ENCODE results near the gene NFATC3. TPM values are rescaled to one million over a fixed set of nuclear protein-coding genes. Genes with fewer than 3 reads are reported as not detected.
A peak's percentile ranks its signal among the peaks of the same experiment; 100 is the strongest.
"Not testable (repeated sequence)": the region's sequence is repeated elsewhere in the genome, so short reads cannot be mapped to it uniquely, and the experiment has no call there.

Gene NFATC3
- total RNA-seq, 5 donors from 2014 or later (not counting 1 experiment from before 2014, with no cell fraction given): 111 to 144 (median 116) TPM

- peak overlapping the region in 1 of 3 donors; percentile 69 for H3K4me3 Mint-ChIP-seq
- peaks cover 43 to 48% of the 10 kb centered on the region in 2 experiments for H3K4me1 ChIP-seq (ENCODE audit: control insufficient read depth in 1 of 2, extremely low read depth in 1 of 2, insufficient read depth in 2 of 2, low read length in 2 of 2)
- not testable (repeated sequence) for H3K4me3 ChIP-seq (ENCODE audit: control insufficient read depth in 1 of 2, extremely low read depth in 1 of 2, low read length in 1 of 2); H3K9me3 Mint-ChIP-seq; H3K36me3 ChIP-seq (ENCODE audit: control insufficient read depth in 2 of 2, extremely low read depth in 1 of 2, insufficient read depth in 1 of 2, low read length in 1 of 2); H3K36me3 Mint-ChIP-seq; H3K27ac ChIP-seq (ENCODE audit: low read length); DNase-seq; ATAC-seq (replicated peaks in 1 of 4); H3K27me3 ChIP-seq (replicated peaks in 1 of 2; ENCODE audit: control insufficient read depth in 2 of 2, extremely low read depth in 1 of 2, insufficient read depth in 2 of 2, low read length in 1 of 2); H3K9me3 ChIP-seq; H3K27me3 Mint-ChIP-seq
- WGBS (ENCODE audit: insufficient coverage): 82% methylated on average over 4 of the region's 10 CpGs
- CTCF ChIA-PET: interaction anchor here (0.6 to 4.0 kb wide), 6 partner anchors 15 to 377 kb away, joined by 4 to 16 read pairs (median 10); no protein-coding TSS in a partner anchor
- peaks cover 88 to 93% (median 90%) of the 10 kb centered on the region in 3 donors for H3K4me1 Mint-ChIP-seq
- POLR2A ChIA-PET: interaction anchor here (0.6 to 0.7 kb wide), 3 partner anchors 54 to 105 kb away, joined by 3 read pairs; no protein-coding TSS in a partner anchor
- H3K27ac Mint-ChIP-seq: peak overlapping the region in 1 of 2 donors; percentile 88
These were observed 7.1 kb downstream of the NFATC3 start for GRCh38 chr16:68092275-68092674.

- Histone ChIP-seq H3K9me3 (no peaks in the 10 kb centered on the region), H3K4me1 (ENCODE audit: control insufficient read depth in 1 of 2, extremely low read depth in 1 of 2, insufficient read depth in 2 of 2, low read length in 2 of 2) (peaks cover 37 to 45% of the 10 kb centered on the region in 2 experiments), H3K4me3 (ENCODE audit: control insufficient read depth in 1 of 2, extremely low read depth in 1 of 2, low read length in 1 of 2) (no peak overlapping the region), H3K27me3 (replicated peaks in 1 of 2; ENCODE audit: control insufficient read depth in 2 of 2, extremely low read depth in 1 of 2, insufficient read depth in 2 of 2, low read length in 1 of 2) (no peaks in the 10 kb centered on the region), H3K27ac (ENCODE audit: low read length) (peak overlapping the region; percentile 47), H3K36me3 (ENCODE audit: control insufficient read depth in 2 of 2, extremely low read depth in 1 of 2, insufficient read depth in 1 of 2, low read length in 1 of 2) (peaks cover 0 to 7% of the 10 kb centered on the region in 2 donors)
- no peaks in the 10 kb centered on the region for H3K27me3 Mint-ChIP-seq
- no peaks in the 10 kb centered on the region for H3K9me3 Mint-ChIP-seq
- 74% methylated on average over 2 of the region's 5 CpGs for WGBS (ENCODE audit: insufficient coverage)
- peak in 2 of 35 experiments; percentile 14 to 62 for DNase-seq
- no peaks in the 10 kb centered on the region for H3K36me3 Mint-ChIP-seq
- peak overlapping the region; percentile 76 to 79 for H3K27ac Mint-ChIP-seq
- H3K4me3 Mint-ChIP-seq: peak overlapping the region; percentile 21 to 50 (median 35)
- ChIA-PET POLR2A (interaction anchor here (0.5 to 0.7 kb wide), 3 partner anchors 117 to 176 kb away, joined by 3 to 4 read pairs (median 3); no protein-coding TSS in a partner anchor), CTCF (interaction anchor here (0.6 to 4.0 kb wide), 25 partner anchors 9 to 144 kb away, joined by 3 to 18 read pairs (median 4); partner anchors contain the start of gene NFATC3 (in 1 of the 2))
- peaks cover 89 to 91% (median 91%) of the 10 kb centered on the region in 3 donors for H3K4me1 Mint-ChIP-seq
- ATAC-seq (replicated peaks in 1 of 4): peak; percentile 77 to 86 (median 80)
These were observed 8.8 kb downstream of the NFATC3 start for GRCh38 chr16:68093816-68094613.

GRCh38 chr16:68094614-68094934 is 9.4 kb downstream of the NFATC3 start:
- Histone ChIP-seq H3K9me3 (no peaks in the 10 kb centered on the region), H3K4me3 (ENCODE audit: control insufficient read depth in 1 of 2, extremely low read depth in 1 of 2, low read length in 1 of 2) (no peak overlapping the region), H3K27ac (ENCODE audit: low read length) (no peak overlapping the region), H3K4me1 (ENCODE audit: control insufficient read depth in 1 of 2, extremely low read depth in 1 of 2, insufficient read depth in 2 of 2, low read length in 2 of 2) (peaks cover 41 to 42% of the 10 kb centered on the region in 2 experiments), H3K27me3 (replicated peaks in 1 of 2; ENCODE audit: control insufficient read depth in 2 of 2, extremely low read depth in 1 of 2, insufficient read depth in 2 of 2, low read length in 1 of 2) (no peaks in the 10 kb centered on the region), H3K36me3 (ENCODE audit: control insufficient read depth in 2 of 2, extremely low read depth in 1 of 2, insufficient read depth in 1 of 2, low read length in 1 of 2) (peaks cover 0 to 8% of the 10 kb centered on the region in 2 donors)
- Mint-ChIP-seq H3K9me3 (no peaks in the 10 kb centered on the region), H3K27me3 (no peaks in the 10 kb centered on the region), H3K36me3 (no peaks in the 10 kb centered on the region), H3K27ac (peak overlapping the region; percentile 76 to 79), H3K4me3 (peak overlapping the region in 2 of 3 donors; percentile 35 to 50), H3K4me1 (peaks cover 84 to 89% (median 88%) of the 10 kb centered on the region in 3 donors)
- ChIA-PET CTCF (interaction anchor here (0.6 to 4.0 kb wide), 11 partner anchors 10 to 1239 kb away, joined by 3 to 18 read pairs (median 5); partner anchors contain the start of gene NFATC3 (in 1 of the 2)), POLR2A (interaction anchor here in 1 of 2 donors (0.7 to 0.8 kb wide), 2 partner anchors 9 to 15 kb away, joined by 3 to 8 read pairs; partner anchors contain the start of gene NFATC3)
- WGBS (ENCODE audit: insufficient coverage): no CpG with 5 or more reads among the region's 4 CpGs
- DNase-seq (no peak), ATAC-seq (replicated peaks in 1 of 4) (no peak)

- Mint-ChIP-seq H3K27me3 (no peaks in the 10 kb centered on the region), H3K27ac (no peak overlapping the region), H3K4me1 (peaks cover 76 to 86% (median 85%) of the 10 kb centered on the region in 3 donors), H3K9me3 (no peaks in the 10 kb centered on the region), H3K4me3 (peak overlapping the region in 1 of 3 donors; percentile 15), H3K36me3 (no peaks in the 10 kb centered on the region)
- Histone ChIP-seq H3K4me1 (ENCODE audit: control insufficient read depth in 1 of 2, extremely low read depth in 1 of 2, insufficient read depth in 2 of 2, low read length in 2 of 2) (peaks cover 33 to 54% of the 10 kb centered on the region in 2 experiments), H3K27ac (ENCODE audit: low read length) (no peak overlapping the region), H3K9me3 (no peaks in the 10 kb centered on the region), H3K4me3 (ENCODE audit: control insufficient read depth in 1 of 2, extremely low read depth in 1 of 2, low read length in 1 of 2) (no peak overlapping the region), H3K36me3 (ENCODE audit: control insufficient read depth in 2 of 2, extremely low read depth in 1 of 2, insufficient read depth in 1 of 2, low read length in 1 of 2) (peaks cover 0 to 8% of the 10 kb centered on the region in 2 donors), H3K27me3 (replicated peaks in 1 of 2; ENCODE audit: control insufficient read depth in 2 of 2, extremely low read depth in 1 of 2, insufficient read depth in 2 of 2, low read length in 1 of 2) (no peaks in the 10 kb centered on the region)
- DNase-seq (no peak), ATAC-seq (replicated peaks in 1 of 4) (no peak)
- ChIA-PET POLR2A (no interaction called here), CTCF (no interaction called here)
- 83% methylated on average over 1 of the region's 2 CpGs for WGBS (ENCODE audit: insufficient coverage)
These were observed 11.3 kb downstream of the NFATC3 start for GRCh38 chr16:68096491-68096890.

GRCh38 chr16:68097088-68097487 is 11.9 kb downstream of the NFATC3 start:
- ChIA-PET CTCF (interaction anchor here in 1 of 2 donors (0.6 to 0.7 kb wide), 2 partner anchors 85 to 109 kb away, joined by 3 to 4 read pairs; no protein-coding TSS in a partner anchor), POLR2A (interaction anchor here in 1 of 2 donors (0.6 kb wide), 1 partner anchor 16 kb away, joined by 11 read pairs; no protein-coding TSS in a partner anchor)
- H3K36me3 Mint-ChIP-seq: peaks cover 3% of the 10 kb centered on the region
- no peaks in the 10 kb centered on the region for H3K9me3 ChIP-seq
- H3K4me1 Mint-ChIP-seq: peaks cover 76 to 86% (median 85%) of the 10 kb centered on the region in 3 donors
- H3K9me3 Mint-ChIP-seq: no peaks in the 10 kb centered on the region
- no peak for DNase-seq
- H3K4me3 ChIP-seq (ENCODE audit: control insufficient read depth in 1 of 2, extremely low read depth in 1 of 2, low read length in 1 of 2): no peak overlapping the region
- H3K4me1 ChIP-seq (ENCODE audit: control insufficient read depth in 1 of 2, extremely low read depth in 1 of 2, insufficient read depth in 2 of 2, low read length in 2 of 2): peaks cover 32 to 48% of the 10 kb centered on the region in 2 experiments
- no peak overlapping the region for H3K27ac ChIP-seq (ENCODE audit: low read length)
- peak overlapping the region in 1 of 3 donors; percentile 15 for H3K4me3 Mint-ChIP-seq
- no peaks in the 10 kb centered on the region for H3K27me3 ChIP-seq (replicated peaks in 1 of 2; ENCODE audit: control insufficient read depth in 2 of 2, extremely low read depth in 1 of 2, insufficient read depth in 2 of 2, low read length in 1 of 2)
- H3K36me3 ChIP-seq (ENCODE audit: control insufficient read depth in 2 of 2, extremely low read depth in 1 of 2, insufficient read depth in 1 of 2, low read length in 1 of 2): peaks cover 0 to 8% of the 10 kb centered on the region in 2 donors
- H3K27ac Mint-ChIP-seq: peak overlapping the region in 1 of 2 donors; percentile 56
- H3K27me3 Mint-ChIP-seq: no peaks in the 10 kb centered on the region
- ATAC-seq (replicated peaks in 1 of 4): no peak

GRCh38 chr16:68097895-68098294 is 12.7 kb downstream of the NFATC3 start:
- no peaks in the 10 kb centered on the region for H3K9me3 ChIP-seq
- ATAC-seq (replicated peaks in 1 of 4): no peak
- H3K4me3 Mint-ChIP-seq: no peak overlapping the region

More at GRCh38 chr16:68097895-68098294, 12.7 kb downstream of the NFATC3 start:
- Histone ChIP-seq H3K27ac (ENCODE audit: low read length) (no peak overlapping the region), H3K27me3 (replicated peaks in 1 of 2; ENCODE audit: control insufficient read depth in 2 of 2, extremely low read depth in 1 of 2, insufficient read depth in 2 of 2, low read length in 1 of 2) (no peaks in the 10 kb centered on the region), H3K36me3 (ENCODE audit: control insufficient read depth in 2 of 2, extremely low read depth in 1 of 2, insufficient read depth in 1 of 2, low read length in 1 of 2) (peaks cover 0 to 8% of the 10 kb centered on the region in 2 donors), H3K4me1 (ENCODE audit: control insufficient read depth in 1 of 2, extremely low read depth in 1 of 2, insufficient read depth in 2 of 2, low read length in 2 of 2) (peaks cover 27 to 41% of the 10 kb centered on the region in 2 experiments), H3K4me3 (ENCODE audit: control insufficient read depth in 1 of 2, extremely low read depth in 1 of 2, low read length in 1 of 2) (no peak overlapping the region)
- no peak overlapping the region for H3K27ac Mint-ChIP-seq
- H3K36me3 Mint-ChIP-seq: peaks cover 7% of the 10 kb centered on the region
- no peak for DNase-seq
- POLR2A ChIA-PET: interaction anchor here in 1 of 2 donors (0.6 kb wide), 1 partner anchor 15 kb away, joined by 11 read pairs; no protein-coding TSS in a partner anchor
- peaks cover 78 to 88% (median 86%) of the 10 kb centered on the region in 3 donors for H3K4me1 Mint-ChIP-seq
- H3K9me3 Mint-ChIP-seq: no peaks in the 10 kb centered on the region
- H3K27me3 Mint-ChIP-seq: no peaks in the 10 kb centered on the region
- WGBS (ENCODE audit: insufficient coverage): no CpG with 5 or more reads among the region's 3 CpGs
- CTCF ChIA-PET: interaction anchor here in 1 of 2 donors (0.6 kb wide), 1 partner anchor 108 kb away, joined by 4 read pairs; no protein-coding TSS in a partner anchor
